AG08395 (cell line): ENCODE measurements around the gene GALNT13.
A peak's percentile ranks its signal among the peaks of the same experiment; 100 is the strongest.

ENCODE experiments used
- DNase-seq: peaks from one replicate; pipeline ENCODE4 v3.0.0; 2012; ENCODE audit warnings: mixed read lengths, low spot score

GALNT13 gene

DNA sequence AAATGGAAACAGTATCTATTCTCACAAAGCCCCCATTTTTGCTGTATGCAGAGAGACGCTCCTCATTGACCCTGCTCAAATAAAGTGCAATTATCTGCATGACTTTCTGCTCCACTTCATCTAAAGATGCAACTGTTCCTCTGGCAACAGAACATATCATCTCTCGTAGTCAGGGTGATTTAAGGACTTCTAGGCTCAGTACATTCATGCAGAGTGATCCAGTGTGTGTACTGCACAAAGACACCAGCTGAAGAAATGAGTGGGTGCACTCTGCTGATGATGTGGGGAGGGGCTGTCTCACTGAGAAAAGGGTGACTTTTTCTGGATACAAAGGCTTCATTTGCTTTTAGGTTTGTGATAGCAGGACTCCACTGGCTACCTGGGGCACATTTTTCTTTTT lies 355.2 kb downstream of the GALNT13 start:
- no peak for DNase-seq

DNA sequence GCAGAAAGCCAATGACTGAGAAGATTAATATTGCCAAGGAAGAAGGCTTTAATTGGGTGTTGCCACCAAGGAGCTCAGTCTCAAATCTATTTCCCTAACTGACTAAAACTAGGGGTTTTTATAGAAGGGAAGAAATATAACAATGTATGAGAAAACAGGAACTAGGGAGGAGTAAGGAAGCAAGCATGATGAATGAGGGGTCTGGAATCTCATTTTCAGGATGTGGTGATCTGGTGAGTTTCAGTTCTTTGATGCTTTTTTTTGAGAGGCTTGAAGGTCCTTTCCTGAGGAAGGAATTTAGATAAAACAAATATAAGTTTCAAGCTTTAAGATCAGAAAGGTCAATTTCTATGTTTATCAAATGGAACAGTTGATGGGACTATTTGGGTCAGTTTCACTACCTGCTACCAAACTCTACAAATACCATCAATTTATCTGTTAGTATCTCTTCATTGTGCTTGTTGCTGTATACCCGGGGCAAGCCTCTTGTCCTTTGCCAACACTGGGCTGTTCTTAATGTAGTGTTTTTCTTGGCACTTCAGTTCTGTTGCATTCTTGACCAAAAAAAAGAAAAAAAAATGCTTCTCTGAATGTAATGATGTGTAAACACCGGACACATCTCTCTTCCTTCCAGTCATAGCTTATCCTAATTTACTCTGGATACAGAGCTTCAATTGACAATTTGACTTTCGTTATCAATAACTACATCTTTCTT lies 357.0 kb downstream of the GALNT13 start:
- no peak for DNase-seq

DNA sequence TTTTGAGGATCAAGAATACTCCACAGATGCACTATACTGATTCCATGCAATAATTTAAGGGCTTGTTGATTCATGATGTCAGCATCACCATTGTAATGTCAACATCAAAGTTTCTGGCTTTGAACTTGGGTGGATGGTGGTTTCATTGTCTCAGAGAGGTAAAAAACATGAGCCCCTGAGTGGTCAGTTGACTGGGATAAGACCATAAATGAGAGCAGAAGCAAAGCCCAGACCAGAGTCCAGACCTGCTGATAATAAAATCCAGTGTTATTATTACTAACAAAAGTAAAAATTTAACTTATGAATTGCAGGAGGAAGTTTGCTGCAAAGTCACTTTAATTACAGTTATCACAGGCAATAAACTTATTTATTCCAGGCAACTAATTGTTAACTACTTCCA lies 358.2 kb downstream of the GALNT13 start:
- DNase-seq = no peak

GRCh38 chr2:154231021-154231420 lies 359.3 kb downstream of the GALNT13 start:
- DNase-seq = no peak

- DNase-seq = no peak
Observed at GRCh38 chr2:154233231-154233630, 361.5 kb downstream of the GALNT13 start.

GRCh38 chr2:154238252-154238651 lies 366.5 kb downstream of the GALNT13 start:
- DNase-seq = no peak

- no peak for DNase-seq
Observed at GRCh38 chr2:154240316-154240715, 368.6 kb downstream of the GALNT13 start.

DNA sequence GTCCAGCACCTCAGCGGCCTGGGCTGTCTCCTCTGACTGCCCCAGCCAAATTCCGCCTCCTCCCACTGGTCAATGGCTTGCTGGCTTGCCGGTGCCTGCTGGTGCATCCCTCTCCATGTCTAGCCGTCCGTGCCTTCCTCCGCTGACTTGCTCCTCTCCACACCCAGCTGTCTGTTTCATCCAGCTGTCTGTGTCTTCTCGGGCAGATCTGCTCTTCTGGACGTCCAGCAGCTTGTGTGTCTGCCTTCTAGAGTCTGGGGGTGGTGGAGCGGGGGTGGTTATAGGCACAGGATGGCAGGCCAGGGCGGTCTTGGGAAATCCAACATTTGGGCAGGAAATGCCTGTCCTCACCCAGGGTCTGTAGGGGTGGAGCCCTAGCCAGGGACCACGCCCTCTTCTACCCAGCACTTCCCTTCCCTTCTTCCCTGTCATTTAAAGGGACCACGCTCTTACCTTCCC lies 369.2 kb downstream of the GALNT13 start:
- DNase-seq = no peak

- no peak for DNase-seq
Observed at GRCh38 chr2:154242687-154243086, 371.0 kb downstream of the GALNT13 start.

- DNase-seq = no peak
Observed at GRCh38 chr2:154243685-154244084, 372.0 kb downstream of the GALNT13 start.

GRCh38 chr2:154244932-154245331 lies 373.2 kb downstream of the GALNT13 start:
- no peak for DNase-seq

DNA sequence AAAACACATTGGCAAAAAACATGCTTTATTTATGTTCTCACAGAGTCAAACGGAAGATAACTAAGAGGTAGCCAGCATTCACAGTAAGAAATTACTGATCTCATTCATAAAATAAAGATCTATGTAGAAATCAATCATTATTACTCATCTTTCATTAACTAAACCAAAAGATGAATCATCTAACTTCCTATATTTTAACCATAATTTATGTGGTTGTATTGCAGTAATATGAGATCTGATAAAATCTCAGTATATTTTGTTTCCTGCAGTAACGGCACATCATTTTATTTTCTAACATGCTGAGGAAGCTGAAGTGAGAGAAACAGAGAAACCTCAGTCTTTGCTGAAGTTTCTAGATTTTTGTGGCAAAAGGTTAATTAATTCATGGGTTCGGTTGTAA lies 375.8 kb downstream of the GALNT13 start:
- no peak for DNase-seq

GRCh38 chr2:154256136-154256535 lies 384.4 kb downstream of the GALNT13 start:
- DNase-seq = no peak

DNA sequence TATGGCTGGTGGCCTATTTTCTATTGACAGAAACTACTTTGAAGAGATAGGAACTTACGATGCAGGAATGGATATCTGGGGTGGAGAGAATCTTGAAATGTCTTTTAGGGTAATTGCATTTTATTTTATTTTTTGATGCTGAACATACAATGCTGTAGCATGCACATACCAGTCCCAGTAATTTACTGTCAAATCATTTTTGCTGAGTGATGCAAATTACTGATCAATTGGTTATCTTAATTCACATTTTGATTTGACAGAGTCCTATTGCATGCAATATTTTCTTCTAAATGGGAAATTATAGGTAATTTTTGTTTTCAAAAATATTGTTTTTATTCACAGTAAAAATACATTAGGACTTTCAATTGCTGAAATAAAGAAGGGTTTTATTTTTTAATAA lies 387.3 kb downstream of the GALNT13 start:
- no peak for DNase-seq

DNA sequence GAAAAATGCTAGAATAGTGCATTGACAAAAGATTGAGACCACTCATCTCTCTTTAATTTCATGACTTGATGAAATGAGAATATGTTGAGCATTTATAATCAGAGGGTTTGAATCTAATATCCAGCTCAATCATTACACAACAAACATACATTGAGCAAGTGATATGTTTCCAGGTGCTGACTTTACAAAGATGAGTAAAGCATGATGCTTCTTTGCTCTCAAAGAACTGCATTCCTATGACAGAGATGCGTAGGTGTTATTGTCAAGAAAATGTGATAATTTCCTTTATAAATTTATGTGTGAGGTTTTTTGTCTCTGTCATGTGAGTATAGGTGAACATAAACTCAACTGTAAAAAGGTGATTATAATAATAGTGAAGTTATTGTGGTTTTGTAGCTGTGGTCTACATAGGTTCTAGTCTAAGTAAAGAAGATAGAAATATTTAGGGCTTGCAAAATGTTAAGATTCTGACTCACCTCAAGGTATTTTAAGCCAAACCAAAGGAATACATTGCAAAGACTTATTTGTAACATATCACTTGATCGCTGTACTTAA lies 389.8 kb downstream of the GALNT13 start:
- no peak for DNase-seq

GRCh38 chr2:154263206-154263605 lies 391.5 kb downstream of the GALNT13 start:
- DNase-seq = peak; percentile 2

- DNase-seq = peak; percentile 1
Observed at GRCh38 chr2:154264024-154264423, 392.3 kb downstream of the GALNT13 start.

GRCh38 chr2:154267983-154268382 lies 396.3 kb downstream of the GALNT13 start:
- no peak for DNase-seq

GRCh38 chr2:154280543-154280942 lies 408.8 kb downstream of the GALNT13 start:
- no peak for DNase-seq

- DNase-seq = no peak
Observed at GRCh38 chr2:154289870-154290269, 418.1 kb downstream of the GALNT13 start.

GRCh38 chr2:154291511-154291910 lies 419.8 kb downstream of the GALNT13 start:
- no peak for DNase-seq

DNA sequence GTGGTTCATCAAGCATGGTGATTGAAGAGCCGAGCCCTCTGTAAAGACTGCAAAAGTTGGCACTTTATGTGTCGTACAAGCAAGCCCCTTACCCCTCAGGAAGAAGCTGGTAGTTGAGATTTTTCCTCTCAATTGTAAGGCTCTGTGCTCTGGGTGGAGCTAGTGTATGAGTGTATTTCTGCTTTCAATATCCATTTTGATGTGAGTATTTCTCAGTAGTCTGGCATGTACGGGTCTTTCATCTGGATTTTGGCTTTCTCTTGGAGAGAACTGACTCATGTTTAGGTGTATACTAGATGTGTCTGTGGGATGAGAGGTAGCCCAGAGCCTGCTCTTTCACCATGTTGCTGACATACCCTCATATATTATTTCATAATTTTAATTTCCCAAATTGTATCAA lies 420.2 kb downstream of the GALNT13 start:
- DNase-seq = no peak

DNA sequence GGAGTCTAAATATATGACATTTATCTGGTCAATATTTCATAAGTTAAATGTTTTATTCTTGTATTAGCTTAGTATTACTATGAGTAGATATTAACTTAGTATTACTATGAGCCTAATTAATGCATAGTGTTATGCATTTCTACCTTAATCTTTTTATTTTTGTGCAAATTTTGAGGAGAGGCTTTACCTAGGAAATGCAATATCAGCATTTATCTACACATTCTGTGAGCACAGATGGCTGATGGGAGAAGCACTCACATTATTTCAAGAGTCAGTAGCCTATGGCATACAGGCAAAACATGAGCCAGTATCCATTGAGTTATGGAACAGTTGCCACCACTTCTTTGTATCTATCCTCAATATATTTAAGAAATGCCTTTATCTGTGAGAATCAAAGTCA lies 422.1 kb downstream of the GALNT13 start:
- DNase-seq = no peak
